ENCODE results near the gene EBLN1.

- TF ChIP-seq TAF1 (IDR thresholded peaks at IDR 0.05; ENCODE audit: borderline replicate concordance, insufficient read depth, low read length) (no peak), POLR2AphosphoS5 (IDR thresholded peaks at IDR 0.05; ENCODE audit: low read depth, low read length) (no peak)
These were observed 27.8 kb upstream of the EBLN1 start for GRCh38 chr10:22245567-22245966.

Measured in PFSK-1 (cell line).